Measurements from ENCODE around the gene SLC35B1. TPM values are rescaled to one million over a fixed set of nuclear protein-coding genes. Genes with fewer than 3 reads are reported as not detected.
A peak's percentile ranks its signal among the peaks of the same experiment; 100 is the strongest.

SLC35B1 gene
- total RNA-seq, 6 donors from 2014 or later, result 16.2 to 57.4 (median 42.2) TPM

GRCh38 chr17:49690256-49690655, 17.5 kb downstream of the SLC35B1 start:
- Histone ChIP-seq H3K4me1 (peaks cover 35 to 54% (median 44%) of the 10 kb centered on the region in 4 donors), H3K4me3 (no peak overlapping the region), H3K36me3 (no peaks in the 10 kb centered on the region), H3K9me3 (no peaks in the 10 kb centered on the region), H3K27ac (peak overlapping the region in 1 of 4 donors; percentile 85), H3K27me3 (no peaks in the 10 kb centered on the region)
- no peak for TF ChIP-seq POLR2A (IDR thresholded peaks at IDR 0.05)
- no peak for TF ChIP-seq POLR2AphosphoS5 (IDR thresholded peaks at IDR 0.05)
- TF ChIP-seq CTCF (IDR thresholded peaks at IDR 0.05), result no peak
- no peak for TF ChIP-seq EP300 (IDR thresholded peaks at IDR 0.05)
- WGBS, 2 donors, result 38 to 45% methylated on average over 2 of the region's 2 CpGs
- ATAC-seq (ENCODE audit: low FRiP score in 2 of 2), result no peak
- DNase-seq, result no peak

GRCh38 chr17:49688848-49689247, 18.9 kb downstream of the SLC35B1 start:
- H3K4me1 ChIP-seq, result peaks cover 35 to 52% (median 42%) of the 10 kb centered on the region in 4 donors
- TF ChIP-seq EP300 (IDR thresholded peaks at IDR 0.05), result no peak
- ATAC-seq (ENCODE audit: low FRiP score in 2 of 2), result no peak
- H3K36me3 ChIP-seq, result no peaks in the 10 kb centered on the region
- H3K4me3 ChIP-seq, result no peak overlapping the region
- peak overlapping the region; percentile 70 to 85 (median 82) for H3K27ac ChIP-seq
- no peaks in the 10 kb centered on the region for H3K27me3 ChIP-seq
- WGBS, 2 donors, result 80 to 85% methylated on average over 4 of the region's 4 CpGs
- H3K9me3 ChIP-seq, result no peaks in the 10 kb centered on the region
- no peak for DNase-seq

- Histone ChIP-seq H3K9me3 (no peaks in the 10 kb centered on the region), H3K36me3 (no peaks in the 10 kb centered on the region), H3K27ac (peak overlapping the region; percentile 70 to 85 (median 82)), H3K27me3 (no peaks in the 10 kb centered on the region), H3K4me3 (peak overlapping the region in 2 of 4 donors; percentile 5 to 6), H3K4me1 (peaks cover 35 to 52% (median 42%) of the 10 kb centered on the region in 4 donors)
- peak in 2 of 4 donors; percentile 47 to 85 for TF ChIP-seq EP300 (IDR thresholded peaks at IDR 0.05)
- no peak for TF ChIP-seq CTCF (IDR thresholded peaks at IDR 0.05)
- no peak for TF ChIP-seq POLR2A (IDR thresholded peaks at IDR 0.05)
- TF ChIP-seq POLR2AphosphoS5 (IDR thresholded peaks at IDR 0.05), result peak; percentile 60 to 78
- peak in 1 of 2 donors; percentile 57 for DNase-seq
- ATAC-seq (ENCODE audit: low FRiP score in 2 of 2), result peak; percentile 53 to 55
- 39% methylated on average over 10 of the region's 10 CpGs for WGBS, 2 donors
Measured at GRCh38 chr17:49687878-49688491, 19.8 kb downstream of the SLC35B1 start.

GRCh38 chr17:49681106-49681979, 26.4 kb downstream of the SLC35B1 start:
- Histone ChIP-seq H3K36me3 (no peaks in the 10 kb centered on the region), H3K27ac (peak overlapping the region in 1 of 4 donors; percentile 31), H3K27me3 (no peaks in the 10 kb centered on the region), H3K4me1 (peaks cover 7 to 18% (median 11%) of the 10 kb centered on the region in 4 donors), H3K9me3 (no peaks in the 10 kb centered on the region), H3K4me3 (no peak overlapping the region)
- TF ChIP-seq CTCF (IDR thresholded peaks at IDR 0.05), result no peak
- no peak for TF ChIP-seq EP300 (IDR thresholded peaks at IDR 0.05)
- TF ChIP-seq POLR2AphosphoS5 (IDR thresholded peaks at IDR 0.05), result no peak
- no peak for TF ChIP-seq POLR2A (IDR thresholded peaks at IDR 0.05)
- ATAC-seq (ENCODE audit: low FRiP score in 2 of 2) (no peak), DNase-seq (no peak)
- 76% methylated on average over 9 of the region's 9 CpGs for WGBS, 2 donors

GRCh38 chr17:49680314-49680713, 27.4 kb downstream of the SLC35B1 start:
- ATAC-seq (ENCODE audit: low FRiP score in 2 of 2) (no peak), DNase-seq (no peak)
- H3K4me3 ChIP-seq, result no peak overlapping the region
- 76 to 88% methylated on average over 6 of the region's 6 CpGs for WGBS, 2 donors
- no peaks in the 10 kb centered on the region for H3K9me3 ChIP-seq
- no peaks in the 10 kb centered on the region for H3K27me3 ChIP-seq
- no peak overlapping the region for H3K27ac ChIP-seq
- TF ChIP-seq POLR2AphosphoS5 (IDR thresholded peaks at IDR 0.05) (no peak), CTCF (IDR thresholded peaks at IDR 0.05) (no peak), POLR2A (IDR thresholded peaks at IDR 0.05) (no peak), EP300 (IDR thresholded peaks at IDR 0.05) (no peak)
- peaks cover 17 to 28% (median 22%) of the 10 kb centered on the region in 4 donors for H3K4me1 ChIP-seq
- peaks cover 0 to 4% (median 0%) of the 10 kb centered on the region in 4 donors for H3K36me3 ChIP-seq
